NB4 (cell line): Measurements from ENCODE around the gene ATG16L1.

Source experiments
- DNase-seq: peaks from one replicate; pipeline ENCODE4 v3.0.0; 2010; ENCODE audit warnings: low read depth
- H3K4me3 ChIP-seq: one replicate; pipeline ENCODE4 v1.5.1; 2011; ENCODE audit warnings: mild to moderate bottlenecking, low read depth, low read length, moderate library complexity
- MYC ChIP-seq: IDR thresholded peaks from 2 replicates; pipeline ENCODE4 v1.6.1; 2011; ENCODE audit warnings: low read depth, low read length
- POLR2A ChIP-seq: IDR thresholded peaks from 2 replicates; pipeline ENCODE4 v1.6.1; 2011; ENCODE audit warnings: mild to moderate bottlenecking; ENCODE audit not compliant: insufficient read length; ENCODE audit errors: extremely low read depth
- TF ChIP-seq, protein P1 (sequence below): IDR thresholded peaks from one replicate; pipeline ENCODE4 v1.5.1; 2012; ENCODE audit warnings: low read depth, low read length
- TF ChIP-seq, protein P2 (sequence below): IDR thresholded peaks from 2 replicates; pipeline ENCODE4 v1.6.1; 2011; ENCODE audit warnings: low read depth, low read length

Gene ATG16L1

DNA sequence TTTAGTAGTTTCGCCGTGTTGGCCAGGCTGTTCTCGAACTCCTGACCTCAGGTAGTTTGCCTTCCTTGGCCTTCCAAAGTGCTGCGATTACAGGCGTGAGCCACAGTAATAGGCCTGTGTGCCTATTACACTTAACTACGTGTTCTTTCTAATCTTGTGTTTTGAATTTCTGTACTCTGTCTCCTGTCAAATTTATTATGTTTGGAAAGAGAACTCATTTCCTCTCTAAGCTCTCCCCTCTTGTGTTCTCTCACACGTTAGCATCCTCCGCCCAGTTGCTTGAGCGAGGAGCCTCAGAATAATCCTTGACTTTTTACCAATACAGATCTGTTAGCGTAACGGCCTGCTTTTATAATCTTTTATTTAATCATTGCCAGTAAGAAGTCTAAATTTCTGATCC lies 3.7 kb downstream of the ATG16L1 start:
- TF ChIP-seq, protein P1, sequence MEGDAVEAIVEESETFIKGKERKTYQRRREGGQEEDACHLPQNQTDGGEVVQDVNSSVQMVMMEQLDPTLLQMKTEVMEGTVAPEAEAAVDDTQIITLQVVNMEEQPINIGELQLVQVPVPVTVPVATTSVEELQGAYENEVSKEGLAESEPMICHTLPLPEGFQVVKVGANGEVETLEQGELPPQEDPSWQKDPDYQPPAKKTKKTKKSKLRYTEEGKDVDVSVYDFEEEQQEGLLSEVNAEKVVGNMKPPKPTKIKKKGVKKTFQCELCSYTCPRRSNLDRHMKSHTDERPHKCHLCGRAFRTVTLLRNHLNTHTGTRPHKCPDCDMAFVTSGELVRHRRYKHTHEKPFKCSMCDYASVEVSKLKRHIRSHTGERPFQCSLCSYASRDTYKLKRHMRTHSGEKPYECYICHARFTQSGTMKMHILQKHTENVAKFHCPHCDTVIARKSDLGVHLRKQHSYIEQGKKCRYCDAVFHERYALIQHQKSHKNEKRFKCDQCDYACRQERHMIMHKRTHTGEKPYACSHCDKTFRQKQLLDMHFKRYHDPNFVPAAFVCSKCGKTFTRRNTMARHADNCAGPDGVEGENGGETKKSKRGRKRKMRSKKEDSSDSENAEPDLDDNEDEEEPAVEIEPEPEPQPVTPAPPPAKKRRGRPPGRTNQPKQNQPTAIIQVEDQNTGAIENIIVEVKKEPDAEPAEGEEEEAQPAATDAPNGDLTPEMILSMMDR: no peak
- TF ChIP-seq, protein P2, sequence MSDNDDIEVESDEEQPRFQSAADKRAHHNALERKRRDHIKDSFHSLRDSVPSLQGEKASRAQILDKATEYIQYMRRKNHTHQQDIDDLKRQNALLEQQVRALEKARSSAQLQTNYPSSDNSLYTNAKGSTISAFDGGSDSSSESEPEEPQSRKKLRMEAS: no peak
- TF ChIP-seq POLR2A (no peak), MYC (no peak)
- DNase-seq: no peak
- no peak overlapping the region for H3K4me3 ChIP-seq

DNA sequence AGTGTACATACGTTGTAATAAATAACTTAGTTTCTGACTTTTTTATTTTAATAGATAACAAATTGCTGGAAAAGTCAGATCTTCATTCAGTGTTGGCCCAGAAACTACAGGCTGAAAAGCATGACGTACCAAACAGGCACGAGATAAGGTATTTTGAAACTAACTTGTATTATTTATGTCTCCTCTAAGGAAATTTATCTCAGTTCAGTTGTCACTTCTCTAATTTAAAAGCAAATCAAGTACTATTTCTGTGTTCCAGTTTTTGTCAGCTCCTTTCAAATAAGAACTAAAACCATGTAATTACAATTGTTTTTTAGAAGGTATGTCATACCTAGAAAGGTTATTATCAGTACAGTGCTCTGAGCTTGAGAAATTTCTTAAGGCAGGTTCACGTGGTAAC lies 4.6 kb downstream of the ATG16L1 start:
- no peak overlapping the region for H3K4me3 ChIP-seq
- no peak for DNase-seq
- TF ChIP-seq POLR2A (no peak), MYC (no peak)
- TF ChIP-seq, protein P2: no peak
- TF ChIP-seq, protein P1: no peak

DNA sequence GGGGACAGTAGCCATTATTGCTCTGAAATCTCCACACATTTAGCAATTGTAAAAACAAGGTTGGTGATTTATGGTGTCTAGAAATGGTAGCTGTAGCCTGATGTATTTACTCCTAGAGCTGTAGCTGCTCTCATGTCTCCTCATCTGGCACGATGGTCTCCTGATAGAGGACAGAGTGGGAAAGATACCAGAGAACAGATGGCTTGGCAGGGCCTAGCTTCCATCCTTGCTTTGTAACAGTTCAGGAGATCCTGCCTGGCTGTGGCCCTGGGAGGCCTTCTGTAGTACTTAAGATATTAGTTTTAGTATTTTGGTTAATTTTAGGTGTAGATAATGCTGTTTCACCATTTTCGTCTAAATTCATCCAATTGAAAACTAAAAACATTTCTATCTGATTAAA lies 6.7 kb downstream of the ATG16L1 start:
- TF ChIP-seq, protein P1: no peak
- TF ChIP-seq, protein P2: no peak
- TF ChIP-seq MYC: no peak
- TF ChIP-seq POLR2A: no peak
- no peak for DNase-seq

DNA sequence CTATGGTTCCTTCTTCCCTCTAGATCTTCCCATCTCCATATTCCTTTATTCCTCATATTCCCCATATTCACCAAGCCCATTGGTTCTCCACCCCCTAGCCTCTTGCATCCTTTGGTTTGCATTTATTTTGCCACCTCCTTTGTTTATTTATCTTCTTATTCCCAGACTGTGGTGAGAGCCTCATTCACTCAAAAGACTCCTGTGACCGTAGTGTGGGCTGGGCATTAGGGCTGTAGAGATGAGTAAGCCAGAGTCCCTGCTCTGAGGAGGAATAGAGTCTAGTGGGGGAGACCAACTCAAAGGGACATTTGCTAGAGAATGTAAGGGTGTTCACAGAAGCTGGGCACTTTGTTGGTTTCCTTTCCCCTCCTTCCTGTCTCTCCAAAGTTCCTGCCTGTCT lies 8.3 kb downstream of the ATG16L1 start:
- H3K4me3 ChIP-seq: no peak overlapping the region
- TF ChIP-seq, protein P1: no peak
- TF ChIP-seq, protein P2: no peak
- TF ChIP-seq POLR2A (no peak), MYC (no peak)
- no peak for DNase-seq

More for the DNA sequence above, 6.7 kb downstream of the ATG16L1 start:
- no peak overlapping the region for H3K4me3 ChIP-seq

DNA sequence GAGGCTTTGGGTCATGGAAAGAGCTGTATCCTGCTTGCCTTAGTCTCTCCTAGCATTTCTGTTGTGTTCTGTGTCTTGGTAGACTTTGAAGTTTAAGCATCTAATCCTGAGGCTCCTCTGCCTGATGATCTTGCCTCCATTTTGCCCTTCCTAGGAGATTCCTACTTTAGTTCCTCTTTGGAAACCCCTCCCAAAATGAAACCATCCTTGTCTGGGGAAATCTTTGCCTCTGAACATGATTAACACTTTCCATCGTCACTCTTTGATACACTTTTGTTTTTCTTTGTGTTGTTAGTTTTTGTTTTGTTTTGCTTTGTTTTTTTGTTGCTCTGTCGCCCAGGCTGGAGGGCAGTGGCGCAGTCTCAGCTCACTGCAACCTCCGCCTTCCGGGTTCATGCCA lies 9.2 kb downstream of the ATG16L1 start:
- no peak overlapping the region for H3K4me3 ChIP-seq
- DNase-seq: no peak
- TF ChIP-seq, protein P2: no peak
- TF ChIP-seq POLR2A: no peak
- TF ChIP-seq, protein P1: no peak
- no peak for TF ChIP-seq MYC
